Esophagus (tissue), 2 donors: ENCODE measurements around the gene TXNDC5. TPM values are rescaled to one million over a fixed set of nuclear protein-coding genes. Genes with fewer than 3 reads are reported as not detected.

Experiments used
- H3K27ac ChIP-seq, 2 donors: one replicate each; pipeline ENCODE4 v1.5.1; 2013; ENCODE audit warnings: low read depth in 2 of 2, mild to moderate bottlenecking in 2 of 2, inconsistent platforms in 1 of 2, low read length in 1 of 2, moderate library complexity in 1 of 2
- H3K27me3 ChIP-seq, 2 donors: one replicate each; pipeline ENCODE4 v1.6.1; 2013; ENCODE audit warnings: low read length in 2 of 2, control low read depth in 1 of 2, mild to moderate bottlenecking in 1 of 2; ENCODE audit not compliant: insufficient read depth in 2 of 2, control insufficient read depth in 1 of 2
- H3K36me3 ChIP-seq, 2 donors: one replicate each; pipeline ENCODE4 v1.6.1; 2013; ENCODE audit warnings: low read length in 1 of 2; ENCODE audit not compliant: control insufficient read depth in 2 of 2, insufficient read depth in 2 of 2
- H3K4me1 ChIP-seq, 2 donors: one replicate each; pipeline ENCODE4 v1.6.1; 2013; ENCODE audit warnings: low read length in 1 of 2; ENCODE audit not compliant: control insufficient read depth in 2 of 2, insufficient read depth in 2 of 2
- H3K4me3 ChIP-seq, 2 donors: one replicate each; pipeline ENCODE4 v1.5.1; 2013; ENCODE audit warnings: low read length in 2 of 2, mild to moderate bottlenecking in 2 of 2, low read depth in 1 of 2, moderate library complexity in 1 of 2
- H3K9me3 ChIP-seq, 2 donors: one replicate each; pipeline ENCODE4 v1.6.1; 2013; ENCODE audit warnings: mild to moderate bottlenecking in 2 of 2, low read depth in 1 of 2, low read length in 1 of 2, moderate library complexity in 1 of 2; ENCODE audit not compliant: control insufficient read depth in 2 of 2, insufficient read depth in 1 of 2
- WGBS, 2 donors: extraction: QIAGEN DNeasy Blood & Tissue Kit; methylation state at CpG; one replicate each; pipeline ENCODE4 v1.1.7; 2013; 5-methylcytosine and 5-hydroxymethylcytosine counted together
- polyA plus RNA-seq, 2 donors: library from polyadenylated mRNA; stranded (reverse); fragments of 200-250 nt; gene quantifications; one replicate each; pipeline ENCODE4 v1.2.3, GENCODE V29; 2013
- donor health status: healthy with polysubstance abuse.
- donor health status: Bipolar disorder and iron deficiency.

The TXNDC5 gene
- polyA plus RNA-seq, 2 donors, result 20.4 to 44.6 TPM

GRCh38 chr6:7879980-7880717 is 30.4 kb downstream of the TXNDC5 start:
- Histone ChIP-seq H3K27me3 (no peaks in the 10 kb centered on the region), H3K27ac (no peak overlapping the region), H3K4me3 (no peak overlapping the region), H3K9me3 (no peaks in the 10 kb centered on the region), H3K4me1 (no peaks in the 10 kb centered on the region), H3K36me3 (peaks cover 16 to 23% of the 10 kb centered on the region in 2 donors)
- 90 to 94% methylated on average over 13 of the region's 13 CpGs for WGBS, 2 donors

- H3K9me3 ChIP-seq, result no peaks in the 10 kb centered on the region
- H3K4me1 ChIP-seq, result no peaks in the 10 kb centered on the region
- peaks cover 16 to 23% of the 10 kb centered on the region in 2 donors for H3K36me3 ChIP-seq
- no peak overlapping the region for H3K4me3 ChIP-seq
- no peaks in the 10 kb centered on the region for H3K27me3 ChIP-seq
- WGBS, 2 donors, result 89 to 93% methylated on average over 6 of the region's 6 CpGs
- H3K27ac ChIP-seq, result no peak overlapping the region
Observed at GRCh38 chr6:7879579-7879978, 31.0 kb downstream of the TXNDC5 start.

GRCh38 chr6:7879043-7879442 is 31.5 kb downstream of the TXNDC5 start:
- Histone ChIP-seq H3K36me3 (peaks cover 13 to 23% of the 10 kb centered on the region in 2 donors), H3K4me1 (no peaks in the 10 kb centered on the region), H3K9me3 (no peaks in the 10 kb centered on the region), H3K27me3 (no peaks in the 10 kb centered on the region), H3K27ac (no peak overlapping the region), H3K4me3 (no peak overlapping the region)
- 85 to 92% methylated on average over 2 of the region's 2 CpGs for WGBS, 2 donors

- H3K9me3 ChIP-seq, result no peaks in the 10 kb centered on the region
- 60 to 70% methylated on average over 10 of the region's 10 CpGs for WGBS, 2 donors
- H3K27ac ChIP-seq, result no peak overlapping the region
- no peaks in the 10 kb centered on the region for H3K27me3 ChIP-seq
- H3K4me3 ChIP-seq, result no peak overlapping the region
- H3K36me3 ChIP-seq, result peaks cover 9 to 19% of the 10 kb centered on the region in 2 donors
- no peaks in the 10 kb centered on the region for H3K4me1 ChIP-seq
Observed at GRCh38 chr6:7878401-7878964, 32.1 kb downstream of the TXNDC5 start.

GRCh38 chr6:7868926-7869325 is 41.7 kb downstream of the TXNDC5 start:
- H3K27ac ChIP-seq, result no peak overlapping the region
- H3K27me3 ChIP-seq, result no peaks in the 10 kb centered on the region
- 89% methylated on average over 10 of the region's 10 CpGs for WGBS, 2 donors
- H3K4me1 ChIP-seq, result no peaks in the 10 kb centered on the region
- peaks cover 0 to 3% of the 10 kb centered on the region in 2 donors for H3K9me3 ChIP-seq
- H3K4me3 ChIP-seq, result no peak overlapping the region
- H3K36me3 ChIP-seq, result no peaks in the 10 kb centered on the region

GRCh38 chr6:7866526-7866925 is 44.1 kb downstream of the TXNDC5 start:
- Histone ChIP-seq H3K27ac (no peak overlapping the region), H3K4me1 (no peaks in the 10 kb centered on the region), H3K9me3 (no peaks in the 10 kb centered on the region), H3K27me3 (no peaks in the 10 kb centered on the region), H3K4me3 (no peak overlapping the region), H3K36me3 (no peaks in the 10 kb centered on the region)
- 85 to 96% methylated on average over 1 of the region's 1 CpG for WGBS, 2 donors

GRCh38 chr6:7865781-7866180 is 44.8 kb downstream of the TXNDC5 start:
- 50 to 59% methylated on average over 6 of the region's 6 CpGs for WGBS, 2 donors
- H3K36me3 ChIP-seq, result no peaks in the 10 kb centered on the region
- H3K4me3 ChIP-seq, result no peak overlapping the region
- H3K4me1 ChIP-seq, result no peaks in the 10 kb centered on the region
- H3K27me3 ChIP-seq, result no peaks in the 10 kb centered on the region
- H3K27ac ChIP-seq, result no peak overlapping the region
- H3K9me3 ChIP-seq, result no peaks in the 10 kb centered on the region

- Histone ChIP-seq H3K4me3 (no peak overlapping the region), H3K27me3 (no peaks in the 10 kb centered on the region), H3K36me3 (no peaks in the 10 kb centered on the region), H3K4me1 (no peaks in the 10 kb centered on the region), H3K9me3 (no peaks in the 10 kb centered on the region), H3K27ac (no peak overlapping the region)
- WGBS, 2 donors, result 59 to 73% methylated on average over 6 of the region's 6 CpGs
Observed at GRCh38 chr6:7859591-7859990, 51.0 kb downstream of the TXNDC5 start.

GRCh38 chr6:7851780-7852179 is 58.8 kb downstream of the TXNDC5 start:
- H3K9me3 ChIP-seq, result peaks cover 0 to 2% of the 10 kb centered on the region in 2 donors
- no peaks in the 10 kb centered on the region for H3K27me3 ChIP-seq
- H3K27ac ChIP-seq, result no peak overlapping the region
- no peaks in the 10 kb centered on the region for H3K4me1 ChIP-seq
- no peaks in the 10 kb centered on the region for H3K36me3 ChIP-seq
- H3K4me3 ChIP-seq, result no peak overlapping the region

- no peaks in the 10 kb centered on the region for H3K27me3 ChIP-seq
- WGBS, 2 donors, result 80 to 84% methylated on average over 4 of the region's 4 CpGs
- no peaks in the 10 kb centered on the region for H3K4me1 ChIP-seq
Observed at GRCh38 chr6:7848229-7848628, 62.4 kb downstream of the TXNDC5 start.

More at GRCh38 chr6:7848229-7848628, 62.4 kb downstream of the TXNDC5 start:
- Histone ChIP-seq H3K36me3 (no peaks in the 10 kb centered on the region), H3K9me3 (peaks cover 0 to 2% of the 10 kb centered on the region in 2 donors), H3K27ac (no peak overlapping the region), H3K4me3 (no peak overlapping the region)
